ENCODE results near the gene F7. TPM values are rescaled to one million over a fixed set of nuclear protein-coding genes. Genes with fewer than 3 reads are reported as not detected.
A peak's percentile ranks its signal among the peaks of the same experiment; 100 is the strongest.

Gene F7
- total RNA-seq, 1 donor from 2014 or later, result under 0.01 TPM

DNA sequence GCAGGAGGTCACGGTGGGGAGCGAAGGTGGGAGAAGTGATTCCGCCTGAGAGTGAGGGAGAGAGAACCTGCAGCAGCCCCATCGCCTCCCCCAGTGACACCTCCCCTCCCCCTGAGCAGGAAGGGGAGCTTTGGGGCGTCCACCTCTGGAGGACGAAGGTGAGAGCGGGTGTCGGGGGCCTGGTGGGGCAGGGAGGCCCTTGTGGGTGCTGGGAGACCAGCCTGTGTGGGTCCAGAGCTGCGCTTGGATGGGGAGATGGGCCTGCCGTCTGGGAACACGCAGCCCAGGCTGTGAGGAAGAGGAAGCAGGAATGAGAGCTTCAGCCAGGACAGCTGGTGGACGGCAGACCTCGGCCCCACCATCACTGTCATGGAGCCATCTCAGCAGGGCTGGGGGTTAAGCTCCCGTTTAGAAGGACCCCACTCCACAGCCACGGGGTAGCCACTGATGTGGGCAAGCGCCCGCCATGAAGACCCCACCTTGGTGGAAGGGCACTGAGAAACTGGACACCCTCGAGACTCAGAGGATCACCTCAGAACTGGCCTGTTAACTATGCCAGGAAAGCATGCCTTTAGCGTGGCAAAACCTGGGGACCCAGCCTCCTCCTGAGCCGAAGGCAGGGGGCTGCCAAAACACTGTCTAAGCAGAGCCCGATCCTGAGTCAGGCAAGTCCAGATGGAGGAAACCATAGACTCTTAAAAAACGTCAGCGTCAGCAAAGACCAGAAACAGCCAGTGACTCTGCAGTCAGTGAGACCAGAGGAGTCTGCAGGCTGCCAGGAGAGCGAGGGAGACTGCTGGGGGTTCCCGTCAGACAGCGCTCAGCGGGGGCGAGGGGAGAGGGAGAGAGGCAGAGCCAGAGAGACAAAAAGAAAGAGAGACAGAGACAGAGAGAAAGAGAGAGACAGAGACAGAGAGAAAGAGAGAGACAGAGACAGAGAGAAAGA lies 46.4 kb downstream of the F7 start:
- Histone ChIP-seq H3K27me3 (ENCODE audit: control insufficient read depth in 3 of 3, insufficient read depth in 3 of 3, low read length in 3 of 3) (no peaks in the 10 kb centered on the region), H3K4me3 (ENCODE audit: low read length in 3 of 3) (peak overlapping the region in 2 of 3 donors; percentile 74 to 76), H3K36me3 (ENCODE audit: control insufficient read depth in 3 of 3, insufficient read depth in 3 of 3, low read length in 3 of 3) (no peaks in the 10 kb centered on the region), H3K9ac (ENCODE audit: low read depth in 1 of 3, low read length in 3 of 3) (peak overlapping the region; percentile 74 to 90 (median 85)), H3K4me1 (ENCODE audit: control insufficient read depth in 3 of 3, insufficient read depth in 3 of 3, low read length in 3 of 3) (peaks cover 18 to 25% (median 19%) of the 10 kb centered on the region in 3 donors), H3K9me3 (ENCODE audit: control insufficient read depth in 3 of 3, low read length in 3 of 3) (no peaks in the 10 kb centered on the region), H3K27ac (ENCODE audit: low read depth, low read length) (peak overlapping the region; percentile 89)

DNA sequence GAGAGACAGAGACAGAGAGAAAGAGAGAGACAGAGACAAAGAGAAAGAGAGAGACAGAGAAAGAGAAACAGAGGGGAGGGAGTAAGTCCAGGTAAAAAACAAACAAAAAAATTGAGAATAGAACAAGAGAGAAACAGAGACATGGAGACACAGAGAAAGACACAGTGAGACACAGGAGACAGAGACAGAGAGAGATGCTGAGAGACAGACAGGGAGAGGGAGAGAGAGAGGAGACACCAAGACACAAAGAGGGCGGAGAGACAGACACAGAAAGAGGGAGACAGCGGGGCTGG lies 47.0 kb downstream of the F7 start:
- peak overlapping the region; percentile 89 for H3K27ac ChIP-seq (ENCODE audit: low read depth, low read length)

DNA sequence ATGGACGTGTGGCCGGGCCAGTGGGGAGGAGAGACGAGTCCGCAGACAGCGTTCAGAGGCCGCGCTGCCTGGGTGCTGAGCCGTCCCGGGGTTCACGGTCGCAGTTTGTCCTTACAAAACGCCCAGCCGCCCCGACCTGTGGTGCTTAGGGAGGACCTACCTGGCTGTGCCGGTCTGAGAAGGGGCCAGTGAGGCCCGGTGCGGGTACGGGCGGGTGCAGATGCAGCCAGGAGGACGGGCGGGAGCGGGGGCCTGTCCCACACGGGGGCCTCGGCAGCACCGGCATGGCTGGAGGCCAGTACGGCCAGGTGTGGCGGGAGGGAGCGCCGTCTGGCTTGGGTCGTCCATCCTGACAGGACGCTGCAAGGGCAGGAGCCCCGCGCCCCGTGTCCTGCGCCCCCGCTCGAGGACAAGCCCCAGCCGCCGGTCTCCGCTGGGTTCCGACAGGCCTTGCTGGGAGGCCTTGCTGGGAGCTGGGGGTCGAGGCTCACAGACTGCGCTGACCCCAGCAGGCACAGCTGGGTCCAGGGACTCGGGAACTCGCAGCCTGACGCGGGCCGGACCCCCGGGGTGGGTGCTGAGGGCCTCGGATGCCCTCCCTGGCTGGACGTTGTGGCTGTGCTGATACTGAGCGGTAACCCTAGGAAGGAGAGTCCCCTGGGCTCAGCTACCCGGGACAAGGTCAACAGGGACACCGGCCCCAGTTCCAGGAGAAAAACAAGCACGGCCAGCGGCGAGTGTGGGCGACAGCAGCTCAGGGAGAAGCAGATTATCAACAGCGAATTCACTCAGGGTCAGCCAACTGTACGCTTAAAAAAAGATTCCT lies 47.6 kb downstream of the F7 start:
- Histone ChIP-seq H3K36me3 (ENCODE audit: control insufficient read depth in 3 of 3, insufficient read depth in 3 of 3, low read length in 3 of 3) (no peaks in the 10 kb centered on the region), H3K27me3 (ENCODE audit: control insufficient read depth in 3 of 3, insufficient read depth in 3 of 3, low read length in 3 of 3) (no peaks in the 10 kb centered on the region), H3K4me3 (ENCODE audit: low read length in 3 of 3) (peak overlapping the region; percentile 76 to 86 (median 77)), H3K27ac (ENCODE audit: low read depth, low read length) (peak overlapping the region; percentile 89), H3K9ac (ENCODE audit: low read depth in 1 of 3, low read length in 3 of 3) (peak overlapping the region; percentile 74 to 90 (median 85)), H3K4me1 (ENCODE audit: control insufficient read depth in 3 of 3, insufficient read depth in 3 of 3, low read length in 3 of 3) (peaks cover 18 to 25% (median 19%) of the 10 kb centered on the region in 3 donors), H3K9me3 (ENCODE audit: control insufficient read depth in 3 of 3, low read length in 3 of 3) (no peaks in the 10 kb centered on the region)

More for the DNA sequence above, 47.0 kb downstream of the F7 start:
- Histone ChIP-seq H3K27me3 (ENCODE audit: control insufficient read depth in 3 of 3, insufficient read depth in 3 of 3, low read length in 3 of 3) (no peaks in the 10 kb centered on the region), H3K4me3 (ENCODE audit: low read length in 3 of 3) (peak overlapping the region; percentile 74 to 77 (median 76)), H3K9me3 (ENCODE audit: control insufficient read depth in 3 of 3, low read length in 3 of 3) (no peaks in the 10 kb centered on the region), H3K4me1 (ENCODE audit: control insufficient read depth in 3 of 3, insufficient read depth in 3 of 3, low read length in 3 of 3) (peaks cover 18 to 25% (median 19%) of the 10 kb centered on the region in 3 donors), H3K9ac (ENCODE audit: low read depth in 1 of 3, low read length in 3 of 3) (peak overlapping the region; percentile 74 to 90 (median 85)), H3K36me3 (ENCODE audit: control insufficient read depth in 3 of 3, insufficient read depth in 3 of 3, low read length in 3 of 3) (no peaks in the 10 kb centered on the region)

DNA sequence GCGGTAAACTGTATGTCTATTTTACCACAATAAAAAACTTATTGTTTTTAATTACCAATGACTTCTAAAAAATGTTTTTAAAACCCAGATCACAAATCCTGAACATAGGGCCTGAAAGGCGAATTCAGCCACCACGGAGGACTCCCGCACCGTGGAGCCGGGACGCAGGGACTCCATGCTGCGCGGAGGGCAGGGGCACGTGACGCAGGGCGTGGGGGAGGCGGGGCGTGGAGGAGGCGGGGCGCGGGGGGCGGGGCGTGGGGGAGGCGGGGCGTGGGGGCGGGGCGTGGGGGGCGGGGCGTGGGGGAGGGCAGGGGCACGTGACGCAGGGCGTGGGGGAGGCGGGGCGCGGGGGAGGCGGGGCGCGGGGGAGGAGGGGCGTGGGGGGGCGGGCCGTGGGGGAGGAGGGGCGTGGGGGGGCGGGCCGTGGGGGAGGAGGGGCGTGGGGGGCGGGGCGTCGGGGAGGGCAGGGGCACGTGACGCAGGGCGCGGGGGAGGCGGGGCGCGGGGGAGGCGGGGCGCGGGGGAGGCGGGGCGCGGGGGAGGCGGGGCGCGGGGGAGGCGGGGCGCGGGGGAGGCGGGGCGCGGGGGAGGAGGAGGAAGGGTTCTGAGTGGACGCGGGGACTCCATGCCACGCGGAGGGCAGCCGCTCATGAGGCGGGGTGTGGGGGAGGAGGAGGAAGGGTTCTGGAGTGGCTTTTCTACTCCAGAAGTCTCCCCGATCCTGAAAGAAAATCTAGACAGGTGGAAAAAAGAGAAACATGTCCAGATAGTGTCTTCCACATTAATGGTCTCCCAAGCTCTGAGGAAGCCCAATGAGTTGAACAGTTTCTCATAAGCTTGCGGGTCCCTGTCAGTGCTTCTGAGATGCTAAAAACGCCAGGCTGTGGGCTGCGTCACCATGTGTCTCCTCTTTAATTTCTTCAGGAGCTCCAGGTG lies 48.5 kb downstream of the F7 start:
- Histone ChIP-seq H3K9ac (ENCODE audit: low read depth in 1 of 3, low read length in 3 of 3) (peak overlapping the region; percentile 74 to 90 (median 85)), H3K4me1 (ENCODE audit: control insufficient read depth in 3 of 3, insufficient read depth in 3 of 3, low read length in 3 of 3) (peaks cover 18 to 25% (median 19%) of the 10 kb centered on the region in 3 donors), H3K9me3 (ENCODE audit: control insufficient read depth in 3 of 3, low read length in 3 of 3) (no peaks in the 10 kb centered on the region), H3K27ac (ENCODE audit: low read depth, low read length) (peak overlapping the region; percentile 89), H3K36me3 (ENCODE audit: control insufficient read depth in 3 of 3, insufficient read depth in 3 of 3, low read length in 3 of 3) (no peaks in the 10 kb centered on the region), H3K27me3 (ENCODE audit: control insufficient read depth in 3 of 3, insufficient read depth in 3 of 3, low read length in 3 of 3) (peaks cover 0 to 2% (median 0%) of the 10 kb centered on the region in 3 donors), H3K4me3 (ENCODE audit: low read length in 3 of 3) (peak overlapping the region; percentile 76 to 86 (median 77))

DNA sequence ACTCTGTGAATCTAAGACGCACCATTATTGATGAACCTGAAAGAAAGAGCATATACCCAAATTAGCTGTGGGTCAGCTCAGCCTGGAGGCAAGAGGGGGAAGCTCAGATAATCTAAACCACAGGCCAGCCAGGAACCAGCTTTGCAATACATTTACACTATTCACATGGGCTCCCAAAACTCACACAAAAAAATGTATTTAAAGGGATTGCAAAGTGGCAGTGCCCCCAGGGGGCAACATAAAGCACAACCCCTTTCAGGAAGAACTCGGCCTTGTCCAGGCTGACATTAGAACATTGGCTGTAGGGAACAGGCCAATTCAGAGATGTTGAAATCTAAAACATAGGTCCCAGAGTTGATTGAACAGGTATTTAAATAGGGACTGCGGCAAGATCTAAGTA lies 49.6 kb downstream of the F7 start:
- Histone ChIP-seq H3K4me3 (ENCODE audit: low read length in 3 of 3) (no peak overlapping the region), H3K36me3 (ENCODE audit: control insufficient read depth in 3 of 3, insufficient read depth in 3 of 3, low read length in 3 of 3) (no peaks in the 10 kb centered on the region), H3K9me3 (ENCODE audit: control insufficient read depth in 3 of 3, low read length in 3 of 3) (no peaks in the 10 kb centered on the region), H3K9ac (ENCODE audit: low read depth in 1 of 3, low read length in 3 of 3) (no peak overlapping the region), H3K27me3 (ENCODE audit: control insufficient read depth in 3 of 3, insufficient read depth in 3 of 3, low read length in 3 of 3) (peaks cover 0 to 2% (median 0%) of the 10 kb centered on the region in 3 donors), H3K4me1 (ENCODE audit: control insufficient read depth in 3 of 3, insufficient read depth in 3 of 3, low read length in 3 of 3) (peaks cover 18 to 25% (median 19%) of the 10 kb centered on the region in 3 donors), H3K27ac (ENCODE audit: low read depth, low read length) (no peak overlapping the region)

DNA sequence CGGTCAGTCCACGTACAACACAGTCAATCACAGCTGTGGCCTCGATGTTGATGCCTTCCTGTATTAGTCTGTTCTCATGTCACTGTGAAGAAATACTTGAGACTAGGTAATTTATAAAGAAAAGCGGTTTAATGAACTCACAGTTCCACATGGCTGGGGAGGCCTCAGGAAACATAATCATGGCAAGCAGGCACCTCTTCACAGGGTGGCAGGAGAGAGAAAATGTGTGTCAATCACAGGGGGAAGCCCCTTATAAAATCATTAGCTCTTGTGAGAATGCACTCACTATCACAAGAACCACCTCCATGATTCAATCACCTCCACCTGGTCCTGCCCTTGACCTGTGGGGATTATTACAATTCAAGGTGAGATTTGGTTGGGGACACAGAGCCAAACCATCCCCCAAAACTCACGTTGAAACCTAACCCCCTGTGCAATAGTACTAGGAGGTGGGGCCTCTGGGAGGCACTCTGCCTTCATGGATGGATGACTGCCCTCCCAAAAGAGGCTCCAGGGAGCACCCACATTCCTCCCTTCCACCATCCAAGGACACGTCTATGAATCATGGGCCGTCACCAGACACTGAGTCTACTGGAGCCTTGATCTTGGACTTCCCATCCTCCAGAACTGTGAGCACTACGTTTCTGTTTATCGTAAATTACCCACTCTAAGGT lies 50.5 kb downstream of the F7 start:
- Histone ChIP-seq H3K36me3 (ENCODE audit: control insufficient read depth in 3 of 3, insufficient read depth in 3 of 3, low read length in 3 of 3) (no peaks in the 10 kb centered on the region), H3K9me3 (ENCODE audit: control insufficient read depth in 3 of 3, low read length in 3 of 3) (no peaks in the 10 kb centered on the region), H3K4me3 (ENCODE audit: low read length in 3 of 3) (no peak overlapping the region)

DNA sequence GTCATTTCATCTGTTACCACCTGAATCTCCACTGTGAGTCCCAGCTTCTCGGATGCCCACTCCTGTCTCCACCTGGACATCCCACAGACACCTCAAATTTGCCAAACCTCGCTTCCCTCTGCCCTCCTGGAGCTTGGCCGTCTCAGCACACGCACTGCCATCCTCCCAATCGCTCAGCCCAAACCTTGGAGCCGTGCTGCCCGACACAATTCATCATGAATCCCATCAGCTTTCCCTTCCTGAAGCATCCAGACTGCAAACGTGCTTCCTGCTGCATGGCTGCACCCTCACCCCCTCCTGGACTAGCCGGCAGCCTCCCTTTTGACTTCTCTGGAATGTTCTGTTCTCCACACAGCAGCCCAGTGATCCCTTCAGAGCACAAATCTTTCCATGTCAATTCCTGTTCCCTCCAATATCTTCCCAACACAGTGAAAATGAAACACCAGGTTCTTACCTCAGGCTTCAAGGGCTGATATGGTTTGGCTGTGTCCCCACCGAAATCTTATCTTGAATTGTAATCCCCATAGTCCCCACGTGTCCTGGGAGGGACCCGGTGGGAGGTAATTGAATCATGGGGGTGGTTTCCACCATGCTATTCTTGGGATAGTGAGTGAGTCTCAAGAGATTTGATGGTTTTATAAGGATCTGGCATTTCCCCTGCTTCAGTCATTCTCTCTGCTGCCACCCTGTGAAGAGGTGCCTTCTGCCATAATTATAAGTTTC lies 51.8 kb downstream of the F7 start:
- Histone ChIP-seq H3K9ac (ENCODE audit: low read depth in 1 of 3, low read length in 3 of 3) (no peak overlapping the region), H3K9me3 (ENCODE audit: control insufficient read depth in 3 of 3, low read length in 3 of 3) (no peaks in the 10 kb centered on the region), H3K27me3 (ENCODE audit: control insufficient read depth in 3 of 3, insufficient read depth in 3 of 3, low read length in 3 of 3) (peaks cover 0 to 6% (median 2%) of the 10 kb centered on the region in 3 donors), H3K36me3 (ENCODE audit: control insufficient read depth in 3 of 3, insufficient read depth in 3 of 3, low read length in 3 of 3) (no peaks in the 10 kb centered on the region), H3K4me1 (ENCODE audit: control insufficient read depth in 3 of 3, insufficient read depth in 3 of 3, low read length in 3 of 3) (peaks cover 14 to 20% (median 14%) of the 10 kb centered on the region in 3 donors), H3K27ac (ENCODE audit: low read depth, low read length) (no peak overlapping the region), H3K4me3 (ENCODE audit: low read length in 3 of 3) (no peak overlapping the region)

More for the DNA sequence above, 50.5 kb downstream of the F7 start:
- Histone ChIP-seq H3K27me3 (ENCODE audit: control insufficient read depth in 3 of 3, insufficient read depth in 3 of 3, low read length in 3 of 3) (peaks cover 0 to 2% (median 1%) of the 10 kb centered on the region in 3 donors), H3K4me1 (ENCODE audit: control insufficient read depth in 3 of 3, insufficient read depth in 3 of 3, low read length in 3 of 3) (peaks cover 18 to 25% (median 19%) of the 10 kb centered on the region in 3 donors), H3K27ac (ENCODE audit: low read depth, low read length) (no peak overlapping the region), H3K9ac (ENCODE audit: low read depth in 1 of 3, low read length in 3 of 3) (no peak overlapping the region)

DNA sequence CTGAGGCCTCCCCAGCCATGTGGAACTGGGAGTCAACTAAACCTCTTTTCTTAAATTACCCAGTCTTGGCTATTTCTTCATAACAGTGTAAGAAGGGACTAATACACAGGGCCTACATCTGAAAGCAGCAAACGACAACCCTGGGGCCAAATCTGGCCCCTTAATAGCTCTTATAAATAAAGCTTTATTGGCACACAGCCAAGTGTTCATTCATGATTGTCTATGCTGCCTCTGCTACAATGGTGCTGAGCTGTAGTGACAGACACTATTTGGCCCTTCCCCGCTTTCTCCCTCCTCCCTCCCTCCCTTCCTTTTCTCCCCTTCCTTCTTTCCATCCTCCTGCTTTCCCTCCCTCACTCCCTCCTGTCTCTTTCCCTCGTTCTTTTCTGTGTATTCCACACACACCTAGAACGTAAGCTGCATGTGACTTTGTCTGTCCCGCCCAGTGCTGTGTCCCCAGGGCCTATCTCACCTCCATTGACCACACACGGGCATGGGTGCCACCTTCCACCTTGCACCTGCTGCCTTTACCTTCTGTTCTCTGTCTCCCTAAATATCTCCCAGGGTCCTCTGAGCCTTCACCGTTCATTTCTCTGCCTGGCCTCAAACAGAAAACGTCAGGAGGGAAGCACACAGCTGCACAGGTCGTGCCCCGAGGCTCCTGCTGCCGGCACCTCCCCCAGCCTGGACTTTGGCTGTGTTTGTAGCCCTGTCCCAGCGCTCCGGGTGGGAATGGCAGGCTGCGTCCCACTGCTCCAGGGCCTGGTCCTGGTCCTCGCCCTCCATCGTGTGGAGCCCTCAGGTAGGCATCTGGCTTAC lies 52.5 kb downstream of the F7 start, which contains the start of gene PROZ:
TSS of gene PROZ (plus strand) at position 720 of the 819 bp plus-strand sequence. CDS start at position 733, 13 bp downstream.
- no peaks in the 10 kb centered on the region for H3K9me3 ChIP-seq (ENCODE audit: control insufficient read depth in 3 of 3, low read length in 3 of 3)
- H3K36me3 ChIP-seq (ENCODE audit: control insufficient read depth in 3 of 3, insufficient read depth in 3 of 3, low read length in 3 of 3), result no peaks in the 10 kb centered on the region
- H3K4me1 ChIP-seq (ENCODE audit: control insufficient read depth in 3 of 3, insufficient read depth in 3 of 3, low read length in 3 of 3), result peaks cover 8 to 12% (median 10%) of the 10 kb centered on the region in 3 donors
- peaks cover 6 to 9% (median 8%) of the 10 kb centered on the region in 3 donors for H3K27me3 ChIP-seq (ENCODE audit: control insufficient read depth in 3 of 3, insufficient read depth in 3 of 3, low read length in 3 of 3)
- no peak within 1 kb of the TSS for H3K9ac ChIP-seq (ENCODE audit: low read depth in 1 of 3, low read length in 3 of 3)
- H3K27ac ChIP-seq (ENCODE audit: low read depth, low read length), result no peak within 1 kb of the TSS
- no peak within 1 kb of the TSS for H3K4me3 ChIP-seq (ENCODE audit: low read length in 3 of 3)

All from skeletal muscle tissue (tissue), 4 donors.